ENCODE measurements around the gene SLC25A45.

The SLC25A45 gene

DNA sequence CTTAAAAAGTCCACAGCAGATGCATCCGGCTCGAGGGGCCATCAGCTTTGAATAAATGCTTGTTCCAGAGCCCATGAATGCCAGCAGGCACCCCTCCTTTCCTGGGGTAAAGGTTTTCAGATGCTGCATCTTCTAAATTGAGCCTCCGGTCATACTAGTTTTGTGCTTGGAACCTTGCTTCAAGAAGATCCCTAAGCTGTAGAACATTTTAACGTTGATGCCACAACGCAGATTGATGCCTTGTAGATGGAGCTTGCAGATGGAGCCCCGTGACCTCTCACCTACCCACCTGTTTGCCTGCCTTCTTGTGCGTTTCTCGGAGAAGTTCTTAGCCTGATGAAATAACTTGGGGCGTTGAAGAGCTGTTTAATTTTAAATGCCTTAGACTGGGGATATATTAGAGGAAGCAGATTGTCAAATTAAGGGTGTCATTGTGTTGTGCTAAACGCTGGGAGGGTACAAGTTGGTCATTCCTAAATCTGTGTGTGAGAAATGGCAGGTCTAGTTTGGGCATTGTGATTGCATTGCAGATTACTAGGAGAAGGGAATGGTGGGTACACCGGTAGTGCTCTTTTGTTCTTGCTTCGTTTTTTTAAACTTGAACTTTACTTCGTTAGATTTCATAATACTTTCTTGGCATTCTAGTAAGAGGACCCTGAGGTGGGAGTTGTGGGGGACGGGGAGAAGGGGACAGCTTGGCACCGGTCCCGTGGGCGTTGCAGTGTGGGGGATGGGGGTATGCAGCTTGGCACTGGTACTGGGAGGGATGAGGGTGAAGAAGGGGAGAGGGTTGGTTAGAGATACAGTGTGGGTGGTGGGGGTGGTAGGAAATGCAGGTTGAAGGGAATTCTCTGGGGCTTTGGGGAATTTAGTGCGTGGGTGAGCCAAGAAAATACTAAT, 42.0 kb upstream of the SLC25A45 start:
- no peak for TF ChIP-seq CTCF (IDR thresholded peaks at IDR 0.05; ENCODE audit: low read depth, low read length)
- H3K4me3 ChIP-seq (ENCODE audit: low read depth, low read length) = peak overlapping the region; percentile 95
- in situ Hi-C loops (cut with HindIII; ENCODE audit: low sequenced_read_pairs) = loop anchor here (5.0 kb wide), 1 partner anchor 73 kb away; the partner anchor contains the start of gene MALAT1
- DNase-seq (ENCODE audit: low read depth, low spot score) = peak; percentile 51

DNA sequence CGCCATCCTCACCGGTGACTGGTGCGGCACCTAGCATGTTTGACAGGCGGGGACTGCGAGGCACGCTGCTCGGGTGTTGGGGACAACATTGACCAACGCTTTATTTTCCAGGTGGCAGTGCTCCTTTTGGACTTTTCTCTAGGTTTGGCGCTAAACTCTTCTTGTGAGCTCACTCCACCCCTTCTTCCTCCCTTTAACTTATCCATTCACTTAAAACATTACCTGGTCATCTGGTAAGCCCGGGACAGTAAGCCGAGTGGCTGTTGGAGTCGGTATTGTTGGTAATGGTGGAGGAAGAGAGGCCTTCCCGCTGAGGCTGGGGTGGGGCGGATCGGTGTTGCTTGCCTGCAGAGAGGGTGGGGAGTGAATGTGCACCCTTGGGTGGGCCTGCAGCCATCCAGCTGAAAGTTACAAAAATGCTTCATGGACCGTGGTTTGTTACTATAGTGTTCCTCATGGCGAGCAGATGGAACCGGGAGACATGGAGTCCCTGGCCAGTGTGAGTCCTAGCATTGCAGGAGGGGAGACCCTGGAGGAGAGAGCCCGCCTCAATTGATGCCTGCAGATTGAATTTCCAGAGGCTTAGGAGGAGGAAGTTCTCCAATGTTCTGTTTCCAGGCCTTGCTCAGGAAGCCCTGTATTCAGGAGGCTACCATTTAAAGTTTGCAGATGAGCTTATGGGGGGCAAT, 41.2 kb upstream of the SLC25A45 start:
- peak overlapping the region; percentile 95 for H3K4me3 ChIP-seq (ENCODE audit: low read depth, low read length)
- DNase-seq (ENCODE audit: low read depth, low spot score) = peak; percentile 37
- in situ Hi-C loops (cut with HindIII; ENCODE audit: low sequenced_read_pairs) = loop anchor here (5.0 kb wide), 1 partner anchor 74 kb away; the partner anchor contains the start of gene MALAT1
- no peak for TF ChIP-seq CTCF (IDR thresholded peaks at IDR 0.05; ENCODE audit: low read depth, low read length)

- peak within 1 kb of the TSS; percentile 95 for H3K4me3 ChIP-seq (ENCODE audit: low read depth, low read length)
- in situ Hi-C loops (cut with HindIII; ENCODE audit: low sequenced_read_pairs) = loop anchor here (5.0 kb wide), 1 partner anchor 74 kb away; the partner anchor contains the start of gene MALAT1
- DNase-seq (ENCODE audit: low read depth, low spot score) = peak; percentile 95
- no peak for TF ChIP-seq CTCF (IDR thresholded peaks at IDR 0.05; ENCODE audit: low read depth, low read length)
Observed at GRCh38 chr11:65422633-65423515, 40.4 kb upstream of the SLC25A45 start, which contains the start of gene NEAT1. Gene NEAT1 (plus strand): TSS chr11:65422798.

DNA sequence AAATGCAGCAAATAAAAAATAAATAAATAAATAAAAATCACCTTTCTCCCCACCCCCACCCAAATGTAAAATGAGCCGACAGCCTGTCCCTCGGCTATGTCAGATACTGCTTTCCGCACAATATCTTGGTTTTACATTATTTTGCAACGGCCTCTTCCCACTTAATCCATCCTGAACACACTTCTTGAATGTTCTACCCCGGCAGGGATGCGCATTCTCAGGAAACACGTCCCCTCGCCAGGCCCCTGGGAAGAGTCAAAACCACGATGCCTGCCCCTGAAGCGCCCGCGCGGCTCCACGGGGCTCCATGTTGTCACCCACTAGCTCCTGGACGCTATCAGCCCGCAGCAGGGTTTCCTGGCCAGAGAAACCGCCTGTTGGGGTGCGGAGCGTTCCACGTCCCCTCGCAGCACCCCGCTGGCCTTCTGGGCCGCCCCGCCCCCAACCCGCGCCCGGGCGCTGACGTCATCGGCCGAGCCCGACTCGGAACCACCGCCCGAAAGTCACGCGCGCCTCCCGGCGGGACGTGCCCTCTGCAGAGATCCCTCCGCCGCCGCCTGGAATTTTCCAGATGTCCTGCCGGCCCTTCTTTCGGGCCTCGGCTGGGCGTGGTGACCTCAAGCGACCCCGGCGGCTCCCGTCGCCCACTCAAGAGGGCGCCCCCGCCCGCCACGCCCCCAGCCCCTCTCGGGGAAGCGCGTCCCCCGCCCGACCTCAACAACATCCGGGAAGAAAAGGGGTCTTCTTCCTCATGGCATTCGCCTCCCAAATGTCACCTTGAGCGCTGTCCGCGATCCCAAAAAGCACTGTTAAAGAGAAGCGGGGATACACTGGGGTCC, 39.6 kb upstream of the SLC25A45 start:
- in situ Hi-C loops (cut with HindIII; ENCODE audit: low sequenced_read_pairs) = loop anchor here (5.0 kb wide), 1 partner anchor 75 kb away; the partner anchor contains the start of gene MALAT1
- H3K4me3 ChIP-seq (ENCODE audit: low read depth, low read length) = peak overlapping the region; percentile 95
- peak; percentile 98 for DNase-seq (ENCODE audit: low read depth, low spot score)
- no peak for TF ChIP-seq CTCF (IDR thresholded peaks at IDR 0.05; ENCODE audit: low read depth, low read length)

GRCh38 chr11:65420979-65421793, 38.7 kb upstream of the SLC25A45 start:
- in situ Hi-C loops (cut with HindIII; ENCODE audit: low sequenced_read_pairs) = loop anchor here (5.0 kb wide), 1 partner anchor 76 kb away; the partner anchor contains the start of gene MALAT1
- peak; percentile 97 for DNase-seq (ENCODE audit: low read depth, low spot score)
- peak overlapping the region; percentile 45 for H3K4me3 ChIP-seq (ENCODE audit: low read depth, low read length)
- TF ChIP-seq CTCF (IDR thresholded peaks at IDR 0.05; ENCODE audit: low read depth, low read length) = no peak

Data from astrocyte of the spinal cord (primary cell).